B cell (primary cell): ENCODE data around the gene OR8S1. TPM values are rescaled to one million over a fixed set of nuclear protein-coding genes. Genes with fewer than 3 reads are reported as not detected.
"Not testable (repeated sequence)": the region's sequence is repeated elsewhere in the genome, so short reads cannot be mapped to it uniquely, and the experiment has no call there.

ENCODE experiments used
- ATAC-seq: fragments of 200-7000 bp; cut with Tn5 transposase; one replicate; pipeline ENCODE4 v1.10.0; 2021; ENCODE audit warnings: low read depth, mild to moderate bottlenecking, moderate number of reproducible peaks, moderate library complexity
- CTCF ChIA-PET: fragments of 350-600 bp; sonication (Branson Sonifier 250); formaldehyde crosslinking; loops from one replicate; lab custom pipeline; 2021; ENCODE audit warnings: antibody characterized with exemption, inconsistent platforms; lab: Charles Lee
- POLR2A ChIA-PET: fragments of 350-600 bp; sonication (Branson Sonifier 250); formaldehyde crosslinking; loops from one replicate; lab custom pipeline; 2021; ENCODE audit warnings: antibody characterized with exemption; lab: Charles Lee
- DNase-seq: peaks from one replicate; pipeline ENCODE4 v3.0.0; 2013
- H2AFZ ChIP-seq: 2 replicates; pipeline ENCODE4 v1.6.1; 2012; ENCODE audit warnings: mild to moderate bottlenecking, low read depth, low read length; ENCODE audit not compliant: insufficient read depth, poor library complexity, severe bottlenecking
- H3K27ac ChIP-seq, 2 donors: 1 replicate in 1 of 2; 2 replicates in 1 of 2; pipeline ENCODE4 v1.5.1; 2012 to 2013; ENCODE audit warnings: low read length in 2 of 2, mild to moderate bottlenecking in 2 of 2, moderate library complexity in 1 of 2
- H3K27me3 ChIP-seq, 4 experiments: fragments of 200-600 bp in 1 of 4; sonication (generic) in 1 of 4; replicated peaks in 1 of 4; 1 replicate in 2 of 4; 2 replicates in 2 of 4; pipeline versions ENCODE4 v1.6.1 to v1.7.0; 2013 to 2016; ENCODE audit warnings: low read length in 3 of 4, mild to moderate bottlenecking in 2 of 4, mixed read lengths in 1 of 4, moderate library complexity in 1 of 4; ENCODE audit not compliant: insufficient read depth in 4 of 4, control insufficient read depth in 3 of 4; ENCODE audit errors: control extremely low read depth in 1 of 4
- H3K36me3 ChIP-seq, 2 experiments: replicated peaks in 1 of 2; 1 replicate in 1 of 2; 2 replicates in 1 of 2; pipeline versions ENCODE4 v1.6.1 to v1.7.1; 2013; ENCODE audit warnings: low read length in 1 of 2; ENCODE audit not compliant: insufficient read depth in 2 of 2, control insufficient read depth in 1 of 2; ENCODE audit errors: control extremely low read depth in 1 of 2, extremely low read depth in 1 of 2
- H3K4me1 ChIP-seq, 2 donors: fragments of 200-600 bp in 1 of 2; sonication (generic) in 1 of 2; 1 replicate in 1 of 2; 2 replicates in 1 of 2; pipeline versions ENCODE4 v1.5.1 to v1.6.1; 2013 to 2017; ENCODE audit warnings: low read length in 2 of 2; ENCODE audit not compliant: control insufficient read depth in 2 of 2, insufficient read depth in 2 of 2
- H3K4me2 ChIP-seq: replicated peaks from 2 replicates; pipeline ENCODE3; 2012; ENCODE audit warnings: mild to moderate bottlenecking, low read depth, low read length; ENCODE audit not compliant: poor library complexity, severe bottlenecking
- H3K4me3 ChIP-seq, 5 experiments: fragments of 200-600 bp in 1 of 5; sonication (generic) in 1 of 5; 1 replicate in 3 of 5; 2 replicates in 2 of 5; pipeline versions ENCODE4 v1.5.1 to v1.7.0; 2011 to 2016; ENCODE audit warnings: low read length in 4 of 5, mild to moderate bottlenecking in 4 of 5, low read depth in 2 of 5, control low read depth in 1 of 5, moderate library complexity in 1 of 5; ENCODE audit not compliant: insufficient read depth in 1 of 5; ENCODE audit errors: control extremely low read depth in 1 of 5, extremely low read depth in 1 of 5
- H3K79me2 ChIP-seq: fragments of 200-600 bp; sonication (generic); one replicate; pipeline ENCODE4 v1.6.0; 2016; ENCODE audit warnings: low read length; ENCODE audit not compliant: control insufficient read depth, insufficient read depth
- H3K9ac ChIP-seq: fragments of 200-600 bp; sonication (generic); 2 replicates; pipeline ENCODE4 v1.6.1; 2017; ENCODE audit warnings: mild to moderate bottlenecking, low read length, moderate library complexity
- H3K9me3 ChIP-seq, 3 donors: one replicate each; pipeline versions ENCODE4 v1.6.1 to v1.7.1; 2013; ENCODE audit warnings: low read length in 2 of 3; ENCODE audit not compliant: control insufficient read depth in 2 of 3, insufficient read depth in 1 of 3; ENCODE audit errors: control extremely low read depth in 1 of 3
- H4K20me1 ChIP-seq: 2 replicates; pipeline ENCODE4 v1.6.0; 2012; ENCODE audit warnings: mild to moderate bottlenecking, low read length; ENCODE audit not compliant: insufficient read depth, control insufficient read depth, poor library complexity, severe bottlenecking
- H3K27ac Mint-ChIP-seq: one replicate; pipeline ENCODE4 v1.8.0; 2021; ENCODE audit warnings: mixed read lengths
- H3K27me3 Mint-ChIP-seq: one replicate; pipeline ENCODE4 v1.8.0; 2021; ENCODE audit warnings: mixed read lengths
- H3K4me1 Mint-ChIP-seq: one replicate; pipeline ENCODE4 v1.8.0; 2021; ENCODE audit warnings: mixed read lengths
- H3K4me3 Mint-ChIP-seq: one replicate; pipeline ENCODE4 v1.8.0; 2021; ENCODE audit warnings: mixed read lengths
- H3K9me3 Mint-ChIP-seq: one replicate; pipeline ENCODE4 v1.8.0; 2022; ENCODE audit warnings: mixed read lengths; ENCODE audit not compliant: insufficient read depth
- CTCF ChIP-seq: fragments of 200-600 bp; IDR thresholded peaks from one replicate; pipeline ENCODE4 v1.8.0; 2022; ENCODE audit warnings: antibody characterized with exemption, mild to moderate bottlenecking
- EZH2 ChIP-seq: IDR thresholded peaks from 2 replicates; pipeline ENCODE4 v1.6.1; 2012; ENCODE audit warnings: borderline replicate concordance, low read depth, mild to moderate bottlenecking, moderate library complexity, low read length; ENCODE audit not compliant: insufficient read depth, poor library complexity, severe bottlenecking
- WGBS: methylation state at CpG from one replicate; pipeline ENCODE4 v1.1.5; 2013; ENCODE audit warnings: missing lambda C conversion rate; ENCODE audit not compliant: insufficient coverage; 5-methylcytosine and 5-hydroxymethylcytosine counted together
- intact Hi-C: fragments of 100-400 bp; cut with micrococcal nuclease; formaldehyde crosslinking; loops from one replicate; pipeline ENCODE4 v1.10.0; 2022
- polyA plus RNA-seq: library from polyadenylated mRNA; depleted of rRNA; stranded (reverse); fragments of >200 nt; gene quantifications from 2 replicates; pipeline ENCODE4 v1.2.3, GENCODE V29; 2012
- total RNA-seq, 2 donors: library from RNA; stranded (reverse); fragments of 120-200 nt in 1 of 2; gene quantifications; 1 replicate in 1 of 2; 2 replicates in 1 of 2; pipeline versions ENCODE4 v1.2.3 to v1.2.4, GENCODE V29; 2013 to 2022

OR8S1 gene
- total and polyA plus RNA-seq, 2 donors (not counting 1 experiment from before 2014, with no cell fraction given): not detected

GRCh38 chr12:48512855-48513254 is 12.6 kb upstream of the OR8S1 start:
- peaks cover 3% of the 10 kb centered on the region for H3K27me3 Mint-ChIP-seq
- no peak overlapping the region for H3K4me3 Mint-ChIP-seq
- no peaks in the 10 kb centered on the region for H4K20me1 ChIP-seq
- intact Hi-C loops: no loop called here
- ChIA-PET POLR2A (no interaction called here), CTCF (no interaction called here)
- H3K4me1 ChIP-seq: no peaks in the 10 kb centered on the region
- no peaks in the 10 kb centered on the region for H3K36me3 ChIP-seq
- no peaks in the 10 kb centered on the region for H3K27me3 ChIP-seq
- H3K4me2 ChIP-seq: no peak overlapping the region
- WGBS: no CpG with 5 or more reads among the region's 2 CpGs
- no peak overlapping the region for H3K4me3 ChIP-seq
- H3K9ac ChIP-seq: no peak overlapping the region
- H2AFZ ChIP-seq: no peak overlapping the region
- DNase-seq (no peak), ATAC-seq (no peak)
- TF ChIP-seq EZH2 (no peak), CTCF (no peak)
- H3K9me3 Mint-ChIP-seq: peaks cover 7% of the 10 kb centered on the region
- H3K79me2 ChIP-seq: no peaks in the 10 kb centered on the region
- no peak overlapping the region for H3K27ac ChIP-seq
- peaks cover 0 to 8% (median 3%) of the 10 kb centered on the region in 3 donors for H3K9me3 ChIP-seq
- H3K27ac Mint-ChIP-seq: no peak overlapping the region
- H3K4me1 Mint-ChIP-seq: no peaks in the 10 kb centered on the region

GRCh38 chr12:48514728-48515127 is 10.7 kb upstream of the OR8S1 start:
- Histone ChIP-seq H3K79me2 (no peaks in the 10 kb centered on the region), H3K4me2 (no peak overlapping the region), H3K4me3 (no peak overlapping the region), H3K27ac (no peak overlapping the region), H3K9ac (no peak overlapping the region), H3K9me3 (peaks cover 0 to 8% (median 3%) of the 10 kb centered on the region in 3 donors), H3K27me3 (no peaks in the 10 kb centered on the region), H3K36me3 (no peaks in the 10 kb centered on the region), H2AFZ (no peak overlapping the region), H3K4me1 (no peaks in the 10 kb centered on the region), H4K20me1 (no peaks in the 10 kb centered on the region)
- intact Hi-C loops: no loop called here
- ChIA-PET CTCF (no interaction called here), POLR2A (no interaction called here)
- TF ChIP-seq EZH2 (no peak), CTCF (no peak)
- no CpG with 5 or more reads among the region's 1 CpG for whole genome bisulfite sequencing
- Mint-ChIP-seq H3K27ac (no peak overlapping the region), H3K9me3 (peaks cover 11% of the 10 kb centered on the region), H3K4me3 (no peak overlapping the region), H3K4me1 (no peaks in the 10 kb centered on the region), H3K27me3 (no peaks in the 10 kb centered on the region)
- ATAC-seq (no peak), DNase-seq (no peak)

- H3K4me1 Mint-ChIP-seq, H3K9ac ChIP-seq, H2AFZ ChIP-seq, H3K9me3 ChIP-seq, CTCF ChIA-PET, H3K4me1 ChIP-seq, ATAC-seq, H3K79me2 ChIP-seq, H4K20me1 ChIP-seq, H3K27ac Mint-ChIP-seq, H3K9me3 Mint-ChIP-seq, H3K27ac ChIP-seq, H3K4me3 Mint-ChIP-seq, H3K27me3 ChIP-seq, intact Hi-C loops, POLR2A ChIA-PET, H3K4me2 ChIP-seq, DNase-seq, H3K36me3 ChIP-seq, H3K4me3 ChIP-seq: not testable (repeated sequence)
- peaks cover 10% of the 10 kb centered on the region for H3K27me3 Mint-ChIP-seq
- WGBS: 95% methylated on average over 17 of the region's 24 CpGs
These were observed 5.1 kb upstream of the OR8S1 start for GRCh38 chr12:48520381-48520780.
